GM18526 (cell line): ENCODE data around the gene SAMD4A.

ENCODE experiments used
- POLR2A ChIP-seq: IDR thresholded peaks from 3 replicates; pipeline ENCODE4 v1.6.1; 2011; ENCODE audit not compliant: insufficient read length; ENCODE audit errors: extremely low read depth

The SAMD4A gene

DNA sequence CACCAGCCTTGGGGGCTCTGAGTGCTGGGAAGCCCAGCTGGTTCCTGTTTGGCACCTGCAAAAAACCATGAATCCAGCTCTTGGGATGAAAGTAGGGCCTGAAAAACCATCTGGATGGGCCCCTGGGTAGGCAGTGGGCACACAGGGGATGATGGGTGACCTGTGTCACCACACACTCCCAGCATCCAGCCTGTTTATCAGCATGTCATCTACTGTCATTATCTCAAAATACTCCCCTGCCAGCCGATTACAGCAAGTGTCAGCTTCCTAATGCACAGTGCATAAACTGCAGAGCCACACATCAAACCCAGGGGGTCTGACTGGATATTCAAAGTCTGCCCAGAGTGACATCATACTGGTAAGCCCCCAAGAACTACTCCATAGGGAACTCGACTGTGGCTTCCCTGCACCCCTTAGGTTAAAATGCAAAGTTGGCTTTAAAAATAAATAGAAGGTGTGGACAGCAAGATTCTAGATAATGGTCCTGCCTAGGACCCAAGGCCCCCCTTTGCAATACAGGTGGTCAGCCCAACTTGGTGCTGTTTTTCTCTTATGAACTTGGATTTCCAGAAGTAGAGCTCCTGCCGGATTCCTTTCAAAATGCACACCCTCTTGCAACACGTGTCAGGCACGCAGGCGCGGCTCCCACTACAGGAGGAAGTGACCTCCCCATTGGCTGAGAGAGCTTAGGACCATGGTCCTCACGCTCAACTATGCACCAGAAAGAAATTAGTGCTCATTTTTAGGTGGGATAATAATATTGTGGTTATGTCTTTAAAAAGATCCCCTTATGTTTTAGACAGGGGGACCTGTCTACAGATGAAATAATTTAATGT lies 241.6 kb downstream of the SAMD4A start:
- no peak for TF ChIP-seq POLR2A

- TF ChIP-seq POLR2A, result no peak
Observed at GRCh38 chr14:54809767-54810166, 242.8 kb downstream of the SAMD4A start.

GRCh38 chr14:54812617-54813016 lies 245.7 kb downstream of the SAMD4A start:
- TF ChIP-seq POLR2A, result no peak

- TF ChIP-seq POLR2A, result no peak
Observed at GRCh38 chr14:54813081-54813480, 246.2 kb downstream of the SAMD4A start.

GRCh38 chr14:54814076-54814475 lies 247.1 kb downstream of the SAMD4A start:
- no peak for TF ChIP-seq POLR2A

DNA sequence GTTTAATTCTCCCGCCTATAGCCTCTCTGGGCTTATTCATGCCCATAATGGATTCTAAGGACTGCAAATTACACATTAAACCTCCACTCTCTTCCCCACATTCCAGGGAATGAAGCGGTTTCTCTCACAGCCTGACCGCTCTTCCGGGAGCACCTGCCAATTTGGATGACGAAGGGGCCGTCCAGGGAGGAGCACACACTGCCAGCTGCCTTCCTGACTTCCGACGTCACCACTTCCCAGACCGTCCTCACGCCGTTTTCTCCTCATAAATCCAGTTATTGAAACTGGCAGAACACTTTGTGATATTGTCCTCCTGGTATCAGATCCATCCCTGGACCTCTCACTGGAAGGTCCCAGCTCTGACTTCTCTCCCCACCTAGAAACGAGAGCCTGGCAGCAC lies 248.1 kb downstream of the SAMD4A start:
- no peak for TF ChIP-seq POLR2A

DNA sequence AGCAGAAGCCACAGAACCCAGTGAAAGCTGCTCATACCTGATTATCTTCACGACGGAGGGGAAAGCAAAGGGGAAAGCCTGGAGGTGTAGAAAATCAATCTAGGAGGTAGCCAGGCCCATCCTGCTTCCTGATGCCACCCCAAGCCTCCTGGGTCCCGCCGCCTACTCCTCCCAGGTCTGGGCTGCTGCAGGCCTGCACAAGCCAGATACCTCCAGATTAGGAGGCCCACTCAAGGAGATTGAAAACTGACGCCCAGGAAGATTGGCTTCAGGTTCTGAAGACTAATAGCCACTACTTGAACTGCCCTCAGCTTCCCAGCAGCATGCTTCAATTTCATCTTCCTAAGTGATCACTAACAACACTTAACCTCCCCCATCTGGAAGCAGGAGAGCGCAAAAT lies 248.6 kb downstream of the SAMD4A start:
- no peak for TF ChIP-seq POLR2A

GRCh38 chr14:54816450-54816849 lies 249.5 kb downstream of the SAMD4A start:
- TF ChIP-seq POLR2A, result no peak

DNA sequence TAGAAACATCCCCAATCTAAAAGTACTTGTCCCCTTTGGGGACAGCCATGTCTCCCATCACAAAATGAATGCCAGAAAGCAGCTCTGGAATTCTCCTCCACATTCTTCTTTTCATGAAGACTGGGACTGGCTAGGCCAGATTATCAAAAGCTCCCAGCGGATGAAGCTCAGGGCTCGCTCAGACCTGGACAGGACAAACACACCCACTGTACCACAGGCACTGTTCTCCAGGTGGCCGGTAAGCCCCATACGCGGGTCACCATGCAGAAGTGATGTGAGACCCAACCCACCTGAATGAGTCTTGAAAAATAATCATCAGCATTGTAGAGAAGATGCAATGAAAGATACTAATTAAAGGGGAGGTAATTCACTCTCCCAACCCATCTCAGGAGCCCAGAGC lies 250.6 kb downstream of the SAMD4A start:
- TF ChIP-seq POLR2A, result no peak

DNA sequence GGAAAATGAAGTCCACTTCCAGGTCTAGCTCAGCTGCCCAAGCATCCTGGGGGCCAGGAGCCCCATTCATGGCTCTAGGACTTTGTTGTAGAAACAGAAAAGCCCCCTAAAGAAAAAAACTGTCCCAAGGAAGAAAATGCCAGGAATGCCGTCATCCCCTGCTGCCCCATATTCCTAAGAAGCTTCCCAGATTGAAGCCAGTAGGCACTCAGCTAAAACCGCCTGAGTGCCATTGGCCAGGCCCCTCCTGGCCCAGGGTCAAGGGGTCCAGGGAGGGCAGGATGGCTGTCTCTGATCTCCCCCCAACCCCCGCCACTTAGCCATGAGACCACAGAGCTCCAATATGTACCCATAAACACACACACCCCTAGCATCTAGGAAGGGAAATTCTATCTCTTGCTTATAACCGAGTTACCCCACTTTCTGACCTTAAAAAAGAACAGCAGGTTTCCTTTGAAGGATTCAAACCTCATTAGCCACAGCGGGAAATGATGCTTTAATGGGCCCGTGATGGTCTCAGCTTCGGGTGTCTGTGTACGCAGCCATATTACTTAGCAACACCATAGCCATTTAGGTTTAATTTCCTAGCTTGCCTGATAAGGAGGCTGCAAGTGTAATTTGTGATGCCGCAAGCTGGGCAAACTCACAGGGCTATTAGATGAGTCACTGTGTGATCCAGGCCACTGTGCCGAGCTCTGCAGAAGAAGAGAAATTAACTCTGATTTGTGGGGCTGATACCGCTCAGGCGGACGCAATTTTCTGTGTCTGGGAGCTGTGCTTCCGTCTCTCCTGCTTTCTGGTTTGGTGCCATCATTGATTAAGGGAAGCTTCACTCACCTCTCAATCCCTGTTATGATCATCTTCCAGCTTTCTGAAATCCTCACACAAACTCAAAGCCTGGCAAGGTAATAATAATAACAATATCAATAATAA lies 251.5 kb downstream of the SAMD4A start:
- no peak for TF ChIP-seq POLR2A

- no peak for TF ChIP-seq POLR2A
Observed at GRCh38 chr14:54822685-54823084, 255.8 kb downstream of the SAMD4A start.

GRCh38 chr14:54823757-54824549 lies 257.0 kb downstream of the SAMD4A start:
- no peak for TF ChIP-seq POLR2A

GRCh38 chr14:54828037-54828436 lies 261.1 kb downstream of the SAMD4A start:
- no peak for TF ChIP-seq POLR2A

DNA sequence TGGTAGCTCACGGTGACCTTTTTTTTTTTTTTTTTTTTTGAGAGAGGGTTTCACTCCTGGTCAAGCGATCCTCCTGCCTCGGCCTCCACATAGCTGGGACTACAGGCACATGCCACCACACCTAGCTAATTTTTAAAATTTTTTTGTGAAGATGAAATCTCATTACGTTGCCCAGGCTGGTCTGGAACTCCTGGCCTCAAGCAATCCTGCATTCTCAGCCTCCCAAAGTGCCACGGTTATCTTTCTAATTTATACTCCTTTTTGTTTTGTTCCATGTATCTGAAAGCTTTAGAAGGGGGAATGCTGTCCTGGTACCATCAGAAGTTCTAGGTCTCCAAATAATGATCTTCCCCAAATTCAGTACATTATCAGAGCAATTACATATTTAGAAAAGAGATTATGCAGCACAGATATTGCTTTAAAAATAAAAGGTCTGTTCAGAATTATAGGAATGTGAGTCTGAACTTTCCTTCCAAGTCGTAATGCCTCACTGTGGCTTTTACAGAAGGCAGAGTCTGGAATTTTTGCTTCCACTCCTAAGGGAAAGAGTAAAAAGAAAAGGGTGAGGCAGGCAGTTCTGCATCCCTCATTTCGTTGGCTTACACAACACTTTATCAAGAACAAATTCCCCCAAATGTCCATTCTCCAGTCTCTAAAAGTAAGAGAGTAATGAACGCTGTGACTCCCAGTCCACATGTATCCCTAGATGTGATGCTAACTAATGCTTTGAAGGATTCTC lies 262.7 kb downstream of the SAMD4A start:
- no peak for TF ChIP-seq POLR2A

GRCh38 chr14:54830650-54831049 lies 263.7 kb downstream of the SAMD4A start:
- no peak for TF ChIP-seq POLR2A

GRCh38 chr14:54834081-54834480 lies 267.2 kb downstream of the SAMD4A start:
- no peak for TF ChIP-seq POLR2A
